Breast epithelium (tissue), 3 donors: ENCODE measurements around the gene LPCAT2.
A peak's percentile ranks its signal among the peaks of the same experiment; 100 is the strongest.

Experiments
- POLR2A ChIP-seq: fragments of 450-650 bp; IDR thresholded peaks from one replicate; pipeline ENCODE4 v1.6.1; 2016; ENCODE audit warnings: antibody characterized with exemption, mild to moderate bottlenecking, moderate library complexity
- POLR2AphosphoS5 ChIP-seq, 3 donors: sonication (generic); formaldehyde crosslinking; IDR thresholded peaks; one replicate each; pipeline ENCODE4 v1.6.1; 2017; ENCODE audit warnings: antibody characterized with exemption in 3 of 3
- TF ChIP-seq, protein P1 (sequence below), 3 donors: fragments of 450-650 bp; IDR thresholded peaks; one replicate each; pipeline ENCODE4 v1.5.1; 2016 to 2017; ENCODE audit warnings: antibody characterized with exemption in 3 of 3, mild to moderate bottlenecking in 3 of 3, moderate library complexity in 3 of 3

GRCh38 chr16:55478827-55479429 lies 29.9 kb upstream of the LPCAT2 start, which contains the start of gene MMP2:
- TF ChIP-seq, protein P1, sequence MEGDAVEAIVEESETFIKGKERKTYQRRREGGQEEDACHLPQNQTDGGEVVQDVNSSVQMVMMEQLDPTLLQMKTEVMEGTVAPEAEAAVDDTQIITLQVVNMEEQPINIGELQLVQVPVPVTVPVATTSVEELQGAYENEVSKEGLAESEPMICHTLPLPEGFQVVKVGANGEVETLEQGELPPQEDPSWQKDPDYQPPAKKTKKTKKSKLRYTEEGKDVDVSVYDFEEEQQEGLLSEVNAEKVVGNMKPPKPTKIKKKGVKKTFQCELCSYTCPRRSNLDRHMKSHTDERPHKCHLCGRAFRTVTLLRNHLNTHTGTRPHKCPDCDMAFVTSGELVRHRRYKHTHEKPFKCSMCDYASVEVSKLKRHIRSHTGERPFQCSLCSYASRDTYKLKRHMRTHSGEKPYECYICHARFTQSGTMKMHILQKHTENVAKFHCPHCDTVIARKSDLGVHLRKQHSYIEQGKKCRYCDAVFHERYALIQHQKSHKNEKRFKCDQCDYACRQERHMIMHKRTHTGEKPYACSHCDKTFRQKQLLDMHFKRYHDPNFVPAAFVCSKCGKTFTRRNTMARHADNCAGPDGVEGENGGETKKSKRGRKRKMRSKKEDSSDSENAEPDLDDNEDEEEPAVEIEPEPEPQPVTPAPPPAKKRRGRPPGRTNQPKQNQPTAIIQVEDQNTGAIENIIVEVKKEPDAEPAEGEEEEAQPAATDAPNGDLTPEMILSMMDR (IDR thresholded peaks at IDR 0.05), result no peak
- peak; percentile 59 to 70 (median 69) for TF ChIP-seq POLR2AphosphoS5 (IDR thresholded peaks at IDR 0.05)
- no peak for TF ChIP-seq POLR2A
